Activated CD8-positive, alpha-beta T cell treated with anti-CD3 and anti-CD28 coated beads for 36 hours (primary cell): ENCODE measurements around the gene NBEA. TPM values are rescaled to one million over a fixed set of nuclear protein-coding genes. Genes with fewer than 3 reads are reported as not detected.

Experiments
- ATAC-seq: fragments of 200-7000 bp; cut with Tn5 transposase; one replicate; pipeline ENCODE4 v1.10.0; 2021; ENCODE audit warnings: mild to moderate bottlenecking, moderate library complexity
- CTCF ChIA-PET: fragments of 350-600 bp; sonication (Branson Sonifier 250); formaldehyde crosslinking; loops from one replicate; lab custom pipeline; 2021; ENCODE audit warnings: antibody characterized with exemption; lab: Charles Lee
- POLR2A ChIA-PET: fragments of 350-600 bp; sonication (Branson Sonifier 250); formaldehyde crosslinking; loops from one replicate; lab custom pipeline; 2021; ENCODE audit warnings: antibody characterized with exemption; lab: Charles Lee
- DNase-seq: peaks from one replicate; pipeline ENCODE4 v3.0.0-alpha.2; 2020
- H3K27ac Mint-ChIP-seq: one replicate; pipeline ENCODE4 v1.8.0; 2021; ENCODE audit warnings: mild to moderate bottlenecking, mixed read lengths
- H3K27me3 Mint-ChIP-seq: one replicate; pipeline ENCODE4 v1.8.0; 2021; ENCODE audit warnings: mixed read lengths
- H3K36me3 Mint-ChIP-seq: one replicate; pipeline ENCODE4 v1.8.0; 2021; ENCODE audit warnings: low read depth, mixed read lengths
- H3K4me1 Mint-ChIP-seq: one replicate; pipeline ENCODE4 v1.8.0; 2021; ENCODE audit warnings: low read depth, mixed read lengths
- H3K4me3 Mint-ChIP-seq: one replicate; pipeline ENCODE4 v1.8.0; 2021; ENCODE audit warnings: mild to moderate bottlenecking, moderate library complexity, mixed read lengths
- H3K9me3 Mint-ChIP-seq: one replicate; pipeline ENCODE4 v1.8.0; 2021; ENCODE audit warnings: mixed read lengths
- intact Hi-C: fragments of 100-400 bp; cut with micrococcal nuclease; formaldehyde crosslinking; loops from one replicate; pipeline ENCODE4 v1.10.0; 2022
- total RNA-seq, 2 experiments: library from RNA; stranded (reverse); gene quantifications; one replicate each; pipeline ENCODE4 v1.2.3, GENCODE V29; 2021
- TF ChIP-seq, protein P1 (sequence below): fragments of 200-600 bp; IDR thresholded peaks from one replicate; pipeline ENCODE4 v1.8.0; 2022; ENCODE audit warnings: antibody characterized with exemption, mild to moderate bottlenecking

NBEA gene
- total RNA-seq, 2 experiments from 2014 or later: 0.38 to 0.60 TPM

DNA sequence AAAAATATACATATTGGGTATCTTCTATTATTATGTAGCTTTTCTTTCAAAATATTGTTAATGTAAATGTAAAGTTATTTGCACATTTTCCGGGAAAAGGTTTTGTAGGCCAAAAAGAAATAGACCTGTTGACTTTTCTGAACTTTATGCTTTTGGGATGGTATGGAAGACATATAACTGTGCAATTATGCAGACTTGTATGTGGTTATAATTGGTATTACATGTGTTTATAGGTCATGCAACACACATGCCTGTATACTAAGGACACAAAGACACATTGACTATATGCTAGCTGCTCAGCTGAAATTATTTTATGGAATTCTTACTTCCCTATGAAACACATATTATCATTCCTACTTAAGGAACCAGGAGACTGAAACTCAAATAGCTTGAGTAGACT, 2.3 kb upstream of the NBEA start:
- intact Hi-C loops: no loop called here
- H3K4me3 Mint-ChIP-seq: no peak overlapping the region
- POLR2A ChIA-PET: no interaction called here

GRCh38 chr13:34941436-34941834, 635 bp upstream of the NBEA start:
- H3K9me3 Mint-ChIP-seq: no peaks in the 10 kb centered on the region
- ChIA-PET CTCF (no interaction called here), POLR2A (no interaction called here)
- no peak for ATAC-seq
- H3K36me3 Mint-ChIP-seq: no peaks in the 10 kb centered on the region
- DNase-seq: peak; percentile 1
- intact Hi-C loops: no loop called here
- TF ChIP-seq, protein P1, sequence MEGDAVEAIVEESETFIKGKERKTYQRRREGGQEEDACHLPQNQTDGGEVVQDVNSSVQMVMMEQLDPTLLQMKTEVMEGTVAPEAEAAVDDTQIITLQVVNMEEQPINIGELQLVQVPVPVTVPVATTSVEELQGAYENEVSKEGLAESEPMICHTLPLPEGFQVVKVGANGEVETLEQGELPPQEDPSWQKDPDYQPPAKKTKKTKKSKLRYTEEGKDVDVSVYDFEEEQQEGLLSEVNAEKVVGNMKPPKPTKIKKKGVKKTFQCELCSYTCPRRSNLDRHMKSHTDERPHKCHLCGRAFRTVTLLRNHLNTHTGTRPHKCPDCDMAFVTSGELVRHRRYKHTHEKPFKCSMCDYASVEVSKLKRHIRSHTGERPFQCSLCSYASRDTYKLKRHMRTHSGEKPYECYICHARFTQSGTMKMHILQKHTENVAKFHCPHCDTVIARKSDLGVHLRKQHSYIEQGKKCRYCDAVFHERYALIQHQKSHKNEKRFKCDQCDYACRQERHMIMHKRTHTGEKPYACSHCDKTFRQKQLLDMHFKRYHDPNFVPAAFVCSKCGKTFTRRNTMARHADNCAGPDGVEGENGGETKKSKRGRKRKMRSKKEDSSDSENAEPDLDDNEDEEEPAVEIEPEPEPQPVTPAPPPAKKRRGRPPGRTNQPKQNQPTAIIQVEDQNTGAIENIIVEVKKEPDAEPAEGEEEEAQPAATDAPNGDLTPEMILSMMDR: no peak
- no peak overlapping the region for H3K27ac Mint-ChIP-seq
- peaks cover 21% of the 10 kb centered on the region for H3K4me1 Mint-ChIP-seq
- peak overlapping the region; percentile 87 for H3K4me3 Mint-ChIP-seq
- H3K27me3 Mint-ChIP-seq: peaks cover 40% of the 10 kb centered on the region

More for the DNA sequence above, 2.3 kb upstream of the NBEA start:
- Mint-ChIP-seq H3K9me3 (no peaks in the 10 kb centered on the region), H3K27ac (no peak overlapping the region), H3K36me3 (no peaks in the 10 kb centered on the region), H3K27me3 (peaks cover 37% of the 10 kb centered on the region), H3K4me1 (peaks cover 20% of the 10 kb centered on the region)
- DNase-seq: no peak
- ATAC-seq: no peak
- TF ChIP-seq, protein P1: no peak
- CTCF ChIA-PET: interaction anchor here (0.9 to 1.1 kb wide), 3 partner anchors 10 to 699 kb away, joined by 3 read pairs; no protein-coding TSS in a partner anchor

DNA sequence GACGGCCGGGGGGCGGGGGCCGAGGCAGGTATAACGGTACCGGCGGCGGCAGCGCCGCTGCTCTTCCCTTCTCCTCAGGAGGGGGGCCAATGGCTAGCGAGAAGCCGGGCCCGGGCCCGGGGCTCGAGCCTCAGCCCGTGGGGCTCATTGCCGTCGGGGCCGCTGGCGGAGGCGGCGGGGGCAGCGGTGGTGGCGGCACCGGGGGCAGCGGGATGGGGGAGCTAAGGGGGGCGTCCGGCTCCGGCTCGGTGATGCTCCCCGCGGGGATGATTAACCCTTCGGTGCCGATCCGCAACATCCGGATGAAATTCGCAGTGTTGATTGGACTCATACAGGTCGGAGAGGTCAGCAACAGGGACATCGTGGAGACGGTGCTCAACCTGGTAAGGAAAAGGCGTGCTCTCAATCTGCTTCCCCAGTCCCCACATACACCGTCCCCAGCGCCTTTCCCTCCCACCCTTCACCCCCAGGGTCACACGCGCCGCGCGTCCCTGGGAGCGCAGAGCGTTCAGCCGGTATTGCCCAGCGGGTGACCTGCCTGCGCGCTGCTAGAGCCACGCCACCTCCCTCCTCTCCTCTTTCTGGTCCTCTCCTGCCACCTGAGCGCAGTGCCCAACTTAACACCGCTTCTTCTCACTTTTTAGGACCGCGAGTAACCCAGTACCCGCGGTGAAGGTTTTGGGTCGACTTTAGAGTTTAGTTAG, 814 bp downstream of the NBEA start:
- H3K9me3 Mint-ChIP-seq: no peaks in the 10 kb centered on the region
- DNase-seq (peak; percentile 17), ATAC-seq (peak; percentile 38)
- H3K27ac Mint-ChIP-seq: no peak overlapping the region
- TF ChIP-seq, protein P1: no peak
- ChIA-PET POLR2A (no interaction called here), CTCF (interaction anchor here (1.1 kb wide), 1 partner anchor 8 kb away, joined by 3 read pairs; no protein-coding TSS in a partner anchor)
- no peaks in the 10 kb centered on the region for H3K36me3 Mint-ChIP-seq
- peaks cover 38% of the 10 kb centered on the region for H3K27me3 Mint-ChIP-seq
- H3K4me1 Mint-ChIP-seq: peaks cover 21% of the 10 kb centered on the region
- intact Hi-C loops: no loop called here
- peak overlapping the region; percentile 75 for H3K4me3 Mint-ChIP-seq

DNA sequence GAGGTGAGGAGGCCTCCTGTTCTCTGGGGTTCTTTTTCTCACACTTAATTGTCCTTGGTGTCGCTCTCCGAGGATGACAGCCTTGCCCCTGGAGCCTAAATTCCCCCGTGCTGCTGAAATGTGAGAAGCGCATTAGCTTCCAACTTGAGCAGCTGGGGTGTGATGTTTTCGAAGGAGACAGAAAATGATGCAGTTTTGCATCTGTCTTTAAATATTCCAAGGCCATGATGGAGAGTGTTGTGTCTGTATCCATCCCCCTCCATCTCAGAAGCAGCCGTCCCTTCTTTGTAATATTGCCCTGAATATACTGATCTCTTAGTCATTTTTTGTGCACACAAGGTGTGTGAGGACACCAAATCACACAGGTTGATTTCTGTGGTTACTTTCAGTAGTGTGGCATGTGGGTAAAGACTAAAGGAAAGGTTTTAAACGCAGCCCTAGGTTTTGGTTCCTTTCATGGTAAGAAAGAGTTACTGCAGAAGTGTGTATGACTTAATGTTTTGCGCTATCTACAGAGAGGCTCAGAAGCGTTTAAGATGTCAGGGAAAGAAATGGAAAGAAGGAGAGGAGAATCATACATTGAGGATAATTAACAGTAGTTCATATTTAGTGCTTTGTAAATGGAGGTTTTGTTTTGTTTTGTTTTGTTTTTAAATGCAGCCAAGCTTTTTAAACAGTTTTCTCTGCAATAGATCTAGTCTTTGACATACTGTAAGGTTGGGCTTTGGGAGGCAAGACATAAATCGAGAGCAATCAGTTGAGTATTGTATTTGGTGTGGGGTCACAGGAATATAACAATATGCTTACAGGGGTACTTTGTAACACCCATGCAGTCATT, 1.6 kb downstream of the NBEA start:
- DNase-seq (peak; percentile 4), ATAC-seq (peak; percentile 46)
- POLR2A ChIA-PET: no interaction called here
- TF ChIP-seq, protein P1: no peak
- Mint-ChIP-seq H3K36me3 (no peaks in the 10 kb centered on the region), H3K4me1 (peaks cover 21% of the 10 kb centered on the region), H3K9me3 (no peaks in the 10 kb centered on the region), H3K27ac (peak overlapping the region; percentile 31), H3K4me3 (peak overlapping the region; percentile 75), H3K27me3 (peaks cover 40% of the 10 kb centered on the region)
- intact Hi-C loops: no loop called here
- CTCF ChIA-PET: interaction anchor here (1.1 kb wide), 1 partner anchor 8 kb away, joined by 3 read pairs; no protein-coding TSS in a partner anchor

GRCh38 chr13:34944274-34944634, 2.2 kb downstream of the NBEA start:
- ChIA-PET POLR2A (no interaction called here), CTCF (no interaction called here)
- Mint-ChIP-seq H3K9me3 (no peaks in the 10 kb centered on the region), H3K27ac (no peak overlapping the region), H3K36me3 (no peaks in the 10 kb centered on the region), H3K4me1 (peaks cover 21% of the 10 kb centered on the region), H3K4me3 (no peak overlapping the region), H3K27me3 (peaks cover 40% of the 10 kb centered on the region)
- ATAC-seq (no peak), DNase-seq (no peak)
- intact Hi-C loops: no loop called here
- TF ChIP-seq, protein P1: no peak
